GM12878 (cell line): ENCODE measurements around the gene PCDHA1. TPM values are rescaled to one million over a fixed set of nuclear protein-coding genes. Genes with fewer than 3 reads are reported as not detected.

Source experiments
- ATAC-seq: fragments of 200-7000 bp; cut with Tn5 transposase; 3 replicates; pipeline ENCODE4 v1.9.1; 2020; ENCODE audit warnings: mild to moderate bottlenecking, moderate library complexity
- BruUV-seq: library from RNA; stranded (reverse); fragments of 400-500 nt; replicated peaks from 2 replicates; lab custom pipeline; 2021; lab: Mats Ljungman, UMichigan
- CTCF ChIA-PET: fragments of 300-600 bp; sonication (Branson Sonifier 250); formaldehyde crosslinking; extraction: SDS; loops from one replicate; lab custom pipeline; 2021; ENCODE audit warnings: inconsistent platforms; lab: Yijun Ruan, JAX
- POLR2A ChIA-PET: fragments of 350-600 bp; formaldehyde crosslinking; extraction: SDS; loops from one replicate; lab custom pipeline; 2021; ENCODE audit warnings: inconsistent platforms; lab: Charles Lee
- RAD21 ChIA-PET: fragments of 300-600 bp; sonication (Branson Sonifier 250); formaldehyde crosslinking; loops from one replicate; lab custom pipeline; 2023; ENCODE audit warnings: antibody characterized with exemption; ENCODE audit not compliant: unreplicated experiment; lab: Charles Lee
- SMC1A ChIA-PET: fragments of 300-600 bp; sonication (Branson Sonifier 250); formaldehyde crosslinking; loops from one replicate; lab custom pipeline; 2023; ENCODE audit not compliant: unreplicated experiment, uncharacterized antibody; lab: Charles Lee
- DNase-seq: peaks from one replicate; pipeline ENCODE4 v3.0.0-alpha.2; 2011; ENCODE audit warnings: low read depth, low spot score
- FAIRE-seq: peaks from 3 replicates; lab custom pipeline; 2011; peaks lifted over from hg19 to GRCh38; lab: Jason Lieb, UNC
- H2AFZ ChIP-seq: 2 replicates; pipeline ENCODE4 v1.6.0; 2011; ENCODE audit warnings: low read depth, low read length, control low read depth; ENCODE audit not compliant: control insufficient read depth
- H3K27ac ChIP-seq: 2 replicates; pipeline ENCODE4 v1.5.1; 2011; ENCODE audit warnings: control low read depth; ENCODE audit not compliant: control insufficient read depth, insufficient read depth
- H3K27me3 ChIP-seq, 2 experiments: replicated peaks in 1 of 2; 2 replicates each; pipeline versions ENCODE4 v1.6.0 to v1.6.1; 2011; ENCODE audit warnings: low read length in 1 of 2; ENCODE audit not compliant: control insufficient read depth in 2 of 2, insufficient read depth in 2 of 2
- H3K36me3 ChIP-seq, 2 experiments: 2 replicates each; pipeline ENCODE4 v1.5.1; 2011; ENCODE audit warnings: low read length in 1 of 2; ENCODE audit not compliant: control insufficient read depth in 2 of 2, insufficient read depth in 2 of 2
- H3K4me1 ChIP-seq: 2 replicates; pipeline ENCODE4 v1.6.1; 2011; ENCODE audit warnings: mild to moderate bottlenecking, low read length, moderate library complexity, mixed read lengths; ENCODE audit not compliant: control insufficient read depth, insufficient read depth
- H3K4me2 ChIP-seq: 2 replicates; pipeline ENCODE4 v1.6.0; 2011; ENCODE audit warnings: control low read depth; ENCODE audit not compliant: control insufficient read depth, insufficient read depth
- H3K4me3 ChIP-seq: fragments of 200-600 bp; sonication (generic); 2 replicates; pipeline ENCODE4 v1.5.1; 2016
- H3K79me2 ChIP-seq: 2 replicates; pipeline ENCODE4 v1.6.0; 2011; ENCODE audit warnings: low read length; ENCODE audit not compliant: control insufficient read depth, insufficient read depth
- H3K9ac ChIP-seq: 2 replicates; pipeline ENCODE4 v1.8.0; 2011; ENCODE audit warnings: low read length, control low read depth, mixed read lengths; ENCODE audit not compliant: control insufficient read depth, insufficient read depth
- H3K9me3 ChIP-seq: replicated peaks from 3 replicates; pipeline ENCODE4 v1.5.1; 2011; ENCODE audit warnings: mild to moderate bottlenecking, low read length; ENCODE audit not compliant: control insufficient read depth, insufficient read depth
- H4K20me1 ChIP-seq: 2 replicates; pipeline ENCODE4 v1.6.0; 2011; ENCODE audit not compliant: control insufficient read depth, insufficient read depth
- ATF7 ChIP-seq: fragments of 450-650 bp; IDR thresholded peaks from 2 replicates; pipeline ENCODE4 v1.6.1; 2016; ENCODE audit warnings: low read depth, mild to moderate bottlenecking
- BMI1 ChIP-seq: fragments of 450-650 bp; IDR thresholded peaks from 2 replicates; pipeline ENCODE4 v1.6.1; 2016; ENCODE audit warnings: mild to moderate bottlenecking, moderate library complexity, borderline replicate concordance
- GABPA ChIP-seq: IDR thresholded peaks from 2 replicates; pipeline ENCODE4 v1.6.1; 2014; ENCODE audit warnings: antibody characterized with exemption, low read depth, mild to moderate bottlenecking, inconsistent platforms
- MTA3 ChIP-seq: IDR thresholded peaks from 2 replicates; pipeline ENCODE4 v1.6.1; 2012; ENCODE audit warnings: low read length, inconsistent platforms, borderline replicate concordance
- SMARCA5 ChIP-seq: fragments of 450-650 bp; IDR thresholded peaks from 2 replicates; pipeline ENCODE4 v1.6.1; 2017; ENCODE audit warnings: mild to moderate bottlenecking
- WGBS: methylation state at CpG from one replicate; pipeline ENCODE4 v1.1.6; 2016; ENCODE audit warnings: low lambda C conversion rate; ENCODE audit not compliant: insufficient replicate concordance, insufficient coverage; ENCODE audit errors: missing lambda C conversion rate; 5-methylcytosine and 5-hydroxymethylcytosine counted together
- in situ Hi-C: fragments of 300-500 bp; cut with MboI; formaldehyde crosslinking; loops from 9 replicates; pipeline ENCODE4 v1.14.3; 2018; ENCODE audit warnings: mixed read lengths
- intact Hi-C: fragments of 100-400 bp; cut with micrococcal nuclease; formaldehyde crosslinking; loops from one replicate; pipeline ENCODE4 v1.14.2; 2022; ENCODE audit not compliant: unreplicated experiment
- polyA plus RNA-seq, 11 experiments: library from polyadenylated mRNA; depleted of rRNA in 4 of 11; unstranded in 6 of 11; stranded (reverse) in 5 of 11; fragments of >200 nt; fragmentation: Nextera tagmentation in 4 of 11; fragmentation: Illumina TruSeq in 1 of 11; extraction: Ambion mirVana in 4 of 11; extraction: Trizol in 1 of 11; gene quantifications; 1 replicate in 1 of 11; 2 replicates in 10 of 11; pipeline versions ENCODE4 v1.2.1 to v1.2.3, GENCODE V29; 2011 to 2016; ENCODE audit warnings: inconsistent platforms in 2 of 11, missing spikeins in 2 of 11, low read depth in 1 of 11
- total RNA-seq, 4 experiments: library from RNA; depleted of rRNA in 3 of 4; stranded (reverse); fragments of >200 nt in 3 of 4; fragmentation: Illumina TruSeq in 1 of 4; extraction: Trizol in 1 of 4; gene quantifications; 2 replicates each; pipeline versions ENCODE4 v1.2.1 to v1.2.3, GENCODE V29; 2013 to 2021

PCDHA1 gene
- total and polyA plus RNA-seq, 10 of the 15 experiments (the other 5 are each of a cell fraction or from before 2014, with no cell fraction given), result 0.03 TPM; not detected in 9

DNA sequence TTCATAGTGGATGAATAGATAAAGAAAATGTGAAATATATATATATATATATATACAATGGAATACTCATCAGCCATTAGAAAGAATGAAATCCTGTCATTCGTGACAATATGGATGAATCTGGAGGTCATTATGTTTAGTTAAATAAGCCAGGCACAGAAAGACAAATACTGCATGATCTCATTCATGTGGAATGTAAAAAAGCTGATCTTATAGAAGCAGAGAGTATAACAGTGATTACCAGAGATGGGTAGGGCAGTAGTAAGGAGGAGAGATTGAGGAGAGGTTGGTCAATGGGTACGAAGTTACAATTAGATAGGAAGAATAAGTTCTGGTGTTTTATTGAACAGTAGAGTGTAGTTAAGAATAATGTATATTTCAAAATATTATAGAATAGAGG lies 160.6 kb downstream of the PCDHA1 start:
- H3K9me3 ChIP-seq, result no peaks in the 10 kb centered on the region
- H2AFZ ChIP-seq, result no peak overlapping the region
- RAD21 ChIA-PET, result no interaction called here
- H3K27me3 ChIP-seq, result no peaks in the 10 kb centered on the region
- no peak overlapping the region for H3K27ac ChIP-seq
- H3K36me3 ChIP-seq, result no peaks in the 10 kb centered on the region
- no peaks in the 10 kb centered on the region for H3K79me2 ChIP-seq
- H3K4me2 ChIP-seq, result no peak overlapping the region
- DNase-seq (no peak), ATAC-seq (no peak), FAIRE-seq (no peak)
- intact Hi-C loops (no loop called here), in situ Hi-C loops (no loop called here)
- BruUV-seq, result no TSS peak
- no peaks in the 10 kb centered on the region for H4K20me1 ChIP-seq
- POLR2A ChIA-PET, result no interaction called here
- no peak for TF ChIP-seq ATF7
- TF ChIP-seq SMARCA5, result no peak
- SMC1A ChIA-PET, result no interaction called here
- H3K4me3 ChIP-seq, result no peak overlapping the region
- CTCF ChIA-PET, result no interaction called here
- H3K9ac ChIP-seq, result no peak overlapping the region
- WGBS, result 9% methylated on average over 2 of the region's 2 CpGs
- no peaks in the 10 kb centered on the region for H3K4me1 ChIP-seq

DNA sequence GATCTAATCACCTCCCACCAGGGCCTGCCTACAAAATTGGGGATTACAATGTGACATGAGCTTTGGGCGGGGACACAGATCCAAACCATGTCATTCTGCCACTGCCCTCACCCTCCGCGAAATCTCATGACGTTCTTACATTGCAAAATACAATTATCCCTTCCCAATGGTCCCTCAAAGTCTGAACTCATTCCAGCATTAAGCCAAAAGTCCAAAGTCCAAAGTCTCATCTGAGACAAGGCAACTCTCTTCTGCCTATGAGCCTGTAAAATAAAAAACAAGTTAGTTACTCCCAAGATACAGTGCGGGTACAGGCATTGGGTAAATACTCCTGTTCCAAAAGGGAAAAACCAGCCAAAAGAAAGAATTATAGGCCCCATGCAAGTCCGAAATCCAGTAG lies 165.7 kb downstream of the PCDHA1 start:
- Histone ChIP-seq H3K27ac (no peak overlapping the region), H3K4me2 (no peak overlapping the region), H3K4me3 (no peak overlapping the region), H3K9me3 (no peaks in the 10 kb centered on the region), H3K36me3 (no peaks in the 10 kb centered on the region), H2AFZ (no peak overlapping the region), H3K79me2 (no peaks in the 10 kb centered on the region), H3K9ac (no peak overlapping the region), H3K27me3 (no peaks in the 10 kb centered on the region), H3K4me1 (no peaks in the 10 kb centered on the region), H4K20me1 (no peaks in the 10 kb centered on the region)
- DNase-seq (no peak), ATAC-seq (no peak), FAIRE-seq (no peak)
- 8% methylated on average over 6 of the region's 6 CpGs for WGBS
- ChIA-PET POLR2A (no interaction called here), RAD21 (no interaction called here), SMC1A (no interaction called here), CTCF (no interaction called here)
- in situ Hi-C loops, result no loop called here
- BruUV-seq, result no TSS peak
- intact Hi-C loops, result no loop called here
- no peak for TF ChIP-seq BMI1
- TF ChIP-seq GABPA, result no peak
- TF ChIP-seq MTA3, result no peak
